GM19043 (cell line): ENCODE data around the gene SDHA.
"Not testable (repeated sequence)": the region's sequence is repeated elsewhere in the genome, so short reads cannot be mapped to it uniquely, and the experiment has no call there.

Experiments used
- ATAC-seq: cut with Tn5 transposase; IDR thresholded peaks from one replicate; pipeline ENCODE4 v1.9.1; 2021; ENCODE audit warnings: low read depth; ENCODE audit not compliant: unreplicated experiment

SDHA gene

GRCh38 chr5:296954-297353 is 78.8 kb downstream of the SDHA start:
- not testable (repeated sequence) for ATAC-seq

DNA sequence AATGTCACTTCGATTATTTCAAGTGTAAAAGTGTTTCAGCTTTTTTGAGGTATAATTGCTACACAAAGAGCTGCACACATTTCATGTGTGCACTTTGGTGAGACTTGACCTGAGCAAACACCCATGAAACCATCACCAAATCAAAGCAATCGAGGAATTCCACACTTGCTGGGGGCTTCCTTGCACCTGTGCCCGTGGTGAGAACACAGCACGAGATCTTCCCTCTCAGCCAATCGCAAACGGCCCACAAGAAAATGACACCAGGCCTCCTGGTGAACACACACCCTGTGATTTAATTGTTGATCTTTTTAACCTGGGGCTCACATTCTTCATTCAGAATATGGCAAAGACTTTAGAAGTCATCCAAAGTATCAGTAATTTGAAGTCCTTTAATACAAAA is 79.3 kb downstream of the SDHA start:
- ATAC-seq, result not testable (repeated sequence)

- not testable (repeated sequence) for ATAC-seq
These were observed 80.0 kb downstream of the SDHA start for GRCh38 chr5:297991-298736.

DNA sequence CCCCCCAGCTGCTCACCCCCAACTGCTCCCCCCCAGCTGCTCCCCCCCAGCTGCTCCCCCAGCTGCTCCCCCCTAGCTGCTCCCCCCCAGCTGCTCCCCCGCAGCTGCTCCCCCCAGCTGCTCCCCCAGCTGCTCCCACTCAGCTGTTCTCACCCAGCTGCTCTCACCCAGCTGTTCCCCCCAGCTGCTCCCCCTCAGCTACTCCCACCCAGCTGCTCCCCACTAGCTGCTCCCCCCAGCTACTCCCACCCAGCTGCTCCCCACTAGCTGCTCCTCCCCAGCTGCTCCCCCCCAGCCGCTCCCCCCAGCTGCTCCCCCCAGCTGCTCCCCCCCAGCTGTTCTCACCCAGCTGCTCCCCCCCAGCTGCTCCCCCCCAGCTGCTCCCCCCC is 80.6 kb downstream of the SDHA start:
- ATAC-seq, result no peak

DNA sequence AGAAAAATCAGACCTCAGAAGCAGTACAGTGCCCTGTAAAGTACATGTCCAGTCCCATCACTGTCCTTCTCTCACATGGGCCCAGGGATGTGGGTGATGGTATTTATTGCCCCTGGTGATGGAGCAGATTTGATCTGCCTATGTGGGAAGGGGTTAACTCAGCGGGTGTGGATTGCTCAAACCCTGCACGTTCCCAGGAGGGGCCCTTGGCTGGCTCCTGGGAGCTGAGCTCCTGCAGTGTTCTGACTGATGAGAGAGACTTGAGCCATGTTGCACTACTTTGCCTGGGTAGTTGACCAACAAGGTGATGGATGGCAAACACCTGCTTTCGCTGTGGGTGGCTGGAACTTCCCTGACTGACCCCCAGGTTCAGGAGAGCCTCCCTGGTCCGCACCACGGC is 81.8 kb downstream of the SDHA start:
- ATAC-seq, result not testable (repeated sequence)

DNA sequence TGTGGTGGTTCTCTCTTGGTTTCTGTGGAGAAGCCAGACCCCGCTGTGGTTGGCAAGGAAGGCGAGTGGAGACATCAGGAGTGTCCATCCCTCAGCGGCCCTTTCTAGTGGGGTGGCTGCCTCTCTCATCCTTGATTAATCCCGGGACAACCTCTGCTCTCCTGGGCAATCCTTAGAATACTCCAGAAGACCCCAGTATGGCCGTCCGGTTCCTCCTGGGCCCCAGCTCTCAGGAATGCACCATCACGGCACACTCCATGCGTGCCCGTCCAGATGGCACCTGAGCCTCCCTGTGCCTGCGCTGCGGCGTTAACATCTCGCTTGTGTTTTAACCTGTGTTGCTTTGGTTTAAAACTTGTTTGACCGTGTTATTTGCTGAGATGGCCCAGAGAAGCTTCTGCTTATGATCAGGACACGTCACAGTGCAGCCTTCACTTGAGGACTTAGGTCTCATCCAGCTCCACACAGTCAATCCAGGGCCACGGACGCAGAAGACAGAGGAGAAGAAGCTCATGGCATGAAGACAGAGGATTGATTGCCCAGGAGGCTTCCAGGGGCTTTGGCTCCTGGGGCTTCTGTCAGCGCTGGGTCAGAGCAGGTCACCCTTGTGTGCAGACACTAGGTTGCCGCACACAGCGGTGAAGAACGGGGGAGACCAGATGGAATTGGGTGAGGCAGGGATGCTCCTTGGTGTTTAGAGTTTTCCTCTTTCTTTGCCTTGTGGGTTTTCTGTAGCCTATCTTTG is 82.7 kb downstream of the SDHA start:
- not testable (repeated sequence) for ATAC-seq

DNA sequence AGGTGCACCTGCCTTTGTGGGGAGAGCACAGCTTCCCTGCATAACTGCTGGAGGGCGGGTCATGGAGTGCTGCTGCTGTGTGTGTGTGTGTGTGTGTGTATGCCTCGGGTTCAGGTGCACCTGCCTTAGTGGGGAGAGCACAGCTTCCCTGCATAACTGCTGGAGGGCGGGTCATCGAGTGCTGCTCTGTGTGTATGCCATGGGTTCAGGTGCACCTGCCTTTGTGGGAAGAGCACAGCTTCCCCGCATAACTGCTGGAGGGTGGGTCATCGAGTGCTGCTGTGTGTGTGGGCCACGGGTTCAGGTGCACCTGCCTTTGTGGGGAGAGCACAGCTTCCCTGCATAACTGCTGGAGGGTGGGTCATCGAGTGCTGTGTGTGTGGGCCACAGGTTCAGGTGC is 84.3 kb downstream of the SDHA start:
- ATAC-seq, result not testable (repeated sequence)

DNA sequence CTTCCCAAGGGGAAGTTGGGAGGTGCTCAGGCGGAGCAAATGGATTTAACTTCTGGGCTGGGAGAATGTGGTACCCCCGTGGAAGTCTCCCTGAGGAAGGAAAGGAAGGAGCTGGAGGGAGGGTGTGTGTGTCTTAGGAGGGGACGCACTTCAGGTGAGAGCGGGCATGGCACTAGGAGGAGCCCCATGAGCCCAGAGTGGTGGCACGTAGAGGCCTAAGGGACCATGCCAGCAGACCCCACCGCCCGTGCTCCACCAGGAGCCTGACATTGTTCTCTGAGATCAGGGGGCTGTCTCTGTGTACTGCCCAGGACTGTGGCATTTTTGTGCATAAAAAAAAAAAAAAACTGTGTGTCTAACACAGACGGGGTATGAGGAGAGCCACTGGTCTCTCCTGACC is 84.8 kb downstream of the SDHA start:
- ATAC-seq, result no peak

- ATAC-seq, result not testable (repeated sequence)
These were observed 85.6 kb downstream of the SDHA start for GRCh38 chr5:303741-304140.

DNA sequence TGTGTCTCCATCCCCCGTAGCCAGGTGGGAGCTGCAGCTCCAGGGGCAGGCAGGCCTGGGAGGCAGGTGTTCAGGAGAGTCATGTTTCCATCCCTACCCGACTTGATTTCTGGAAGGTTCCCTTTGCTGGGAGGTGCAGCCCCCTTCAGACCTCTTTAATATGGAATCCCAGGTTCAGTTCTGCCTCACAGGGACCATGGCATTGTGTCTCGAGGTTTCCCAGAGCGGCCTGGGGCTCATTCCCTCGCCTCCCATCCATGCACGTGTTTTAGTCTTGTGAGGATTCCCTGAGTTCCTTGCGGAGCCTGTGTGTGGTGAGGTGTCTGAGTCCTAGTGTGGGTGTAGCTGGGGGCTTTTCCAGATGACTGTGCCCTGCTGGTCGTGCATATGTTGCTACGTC is 86.9 kb downstream of the SDHA start:
- ATAC-seq, result no peak

DNA sequence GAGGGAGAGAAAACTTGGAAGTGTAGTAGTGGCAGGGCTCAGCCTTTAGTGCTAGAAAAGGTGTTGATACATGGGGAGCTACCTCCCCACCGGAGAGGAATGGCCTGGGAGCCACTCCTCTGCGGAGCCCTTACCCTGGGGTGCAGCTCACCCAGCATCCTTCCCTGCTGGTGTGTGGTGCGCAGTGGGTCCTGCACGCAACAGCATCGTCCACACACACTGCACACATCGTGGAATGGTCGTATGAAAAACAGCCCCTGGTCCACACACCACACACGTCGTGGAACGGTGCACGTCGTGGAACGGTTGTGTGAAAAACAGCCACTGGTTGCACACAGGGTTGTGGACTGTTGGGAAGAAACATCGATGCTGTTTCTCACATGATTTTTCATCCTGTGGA is 87.3 kb downstream of the SDHA start:
- ATAC-seq, result no peak

GRCh38 chr5:306011-306805 is 88.1 kb downstream of the SDHA start:
- no peak for ATAC-seq
